H1 (cell line): ENCODE results near the gene METTL5. TPM values are rescaled to one million over a fixed set of nuclear protein-coding genes. Genes with fewer than 3 reads are reported as not detected.
A peak's percentile ranks its signal among the peaks of the same experiment; 100 is the strongest.

Source experiments
- CTCF ChIA-PET: fragments of 300-600 bp; sonication (Branson Sonifier 250); formaldehyde crosslinking; loops from one replicate; lab custom pipeline; 2021; ENCODE audit not compliant: partially characterized antibody; lab: Charles Lee
- POLR2A ChIA-PET: fragments of 300-600 bp; sonication (Branson Sonifier 250); formaldehyde crosslinking; loops from one replicate; lab custom pipeline; 2021; ENCODE audit warnings: inconsistent platforms; ENCODE audit not compliant: partially characterized antibody; lab: Charles Lee
- DNase-seq, 2 experiments: peaks; one replicate each; pipeline versions ENCODE4 v3.0.0 to v3.0.0-alpha.2; 2010 to 2022; ENCODE audit warnings: low spot score in 2 of 2, low read depth in 1 of 2, mixed read lengths in 1 of 2
- FAIRE-seq: peaks from 2 replicates; lab custom pipeline; 2011; peaks lifted over from hg19 to GRCh38; lab: Jason Lieb, UNC
- H2AFZ ChIP-seq: 2 replicates; pipeline ENCODE4 v1.8.1; 2012; ENCODE audit warnings: low read length, inconsistent platforms
- H2AK5ac ChIP-seq: 2 replicates; pipeline ENCODE4 v1.6.1; 2013; ENCODE audit warnings: low read depth, low read length
- H2BK120ac ChIP-seq: replicated peaks from 2 replicates; pipeline ENCODE3; 2013; ENCODE audit warnings: low read depth, low read length, inconsistent platforms
- H2BK12ac ChIP-seq: 2 replicates; pipeline ENCODE4 v1.6.1; 2013; ENCODE audit warnings: low read depth, low read length
- H2BK15ac ChIP-seq: 2 replicates; pipeline ENCODE4 v1.6.1; 2013; ENCODE audit warnings: low read length
- H2BK20ac ChIP-seq: 2 replicates; pipeline ENCODE4 v1.6.1; 2013; ENCODE audit warnings: low read length
- H2BK5ac ChIP-seq: 2 replicates; pipeline ENCODE4 v1.6.1; 2013; ENCODE audit warnings: low read depth, low read length
- H3K14ac ChIP-seq: 2 replicates; pipeline ENCODE4 v1.6.1; 2013; ENCODE audit warnings: inconsistent platforms; ENCODE audit not compliant: insufficient read length
- H3K18ac ChIP-seq: 2 replicates; pipeline ENCODE4 v1.6.1; 2013; ENCODE audit warnings: low read length; ENCODE audit errors: extremely low read depth
- H3K23ac ChIP-seq: 2 replicates; pipeline ENCODE4 v1.6.1; 2013; ENCODE audit warnings: inconsistent platforms; ENCODE audit not compliant: insufficient read length
- H3K23me2 ChIP-seq: 2 replicates; pipeline ENCODE4 v1.6.1; 2013; ENCODE audit warnings: low read depth, low read length
- H3K27ac ChIP-seq: 2 replicates; pipeline ENCODE4 v1.6.1; 2011; ENCODE audit warnings: low read depth, low read length, inconsistent platforms
- H3K27me3 ChIP-seq, 4 experiments: replicated peaks in 1 of 4; 1 replicate in 1 of 4; 2 replicates in 3 of 4; pipeline versions ENCODE4 v1.6.1 to v1.8.1; 2011 to 2013; ENCODE audit warnings: low read length in 3 of 4, mild to moderate bottlenecking in 3 of 4, inconsistent platforms in 2 of 4, mixed read lengths in 2 of 4, moderate library complexity in 1 of 4; ENCODE audit not compliant: control insufficient read depth in 3 of 4, insufficient read depth in 3 of 4; ENCODE audit errors: extremely low read depth in 1 of 4
- H3K36me3 ChIP-seq, 4 experiments: 2 replicates each; pipeline versions ENCODE4 v1.6.1 to v1.8.1; 2011 to 2013; ENCODE audit warnings: mild to moderate bottlenecking in 4 of 4, low read length in 3 of 4, moderate library complexity in 2 of 4, control low read depth in 1 of 4, inconsistent platforms in 1 of 4; ENCODE audit not compliant: insufficient read depth in 4 of 4, control insufficient read depth in 2 of 4
- H3K4ac ChIP-seq: replicated peaks from 2 replicates; pipeline ENCODE3; 2013; ENCODE audit warnings: low read length, low read depth, mixed read lengths, inconsistent platforms; ENCODE audit not compliant: insufficient read length
- H3K4me1 ChIP-seq, 4 experiments: replicated peaks in 1 of 4; 1 replicate in 1 of 4; 2 replicates in 3 of 4; pipeline versions ENCODE4 v1.6.1 to v1.8.1; 2011 to 2013; ENCODE audit warnings: low read length in 3 of 4, inconsistent platforms in 2 of 4, mixed read lengths in 1 of 4; ENCODE audit not compliant: insufficient read depth in 4 of 4, control insufficient read depth in 3 of 4
- H3K4me2 ChIP-seq, 2 experiments: 2 replicates each; pipeline versions ENCODE4 v1.6.1 to v1.8.1; 2011 to 2013; ENCODE audit warnings: low read depth in 2 of 2, low read length in 2 of 2, control low read depth in 1 of 2, inconsistent platforms in 1 of 2, mild to moderate bottlenecking in 1 of 2; ENCODE audit not compliant: insufficient read depth in 1 of 2
- H3K4me3 ChIP-seq, 4 experiments: fragments of 200-600, 300-600 bp in 1 of 4; sonication (generic), shearing (Covaris generic), sonication (Bioruptor Twin) in 1 of 4; 2 replicates each; pipeline versions ENCODE4 v1.5.1 to v1.8.1; 2011 to 2016; ENCODE audit warnings: low read length in 4 of 4, low read depth in 3 of 4, control low read depth in 2 of 4, inconsistent platforms in 2 of 4, mild to moderate bottlenecking in 2 of 4, mixed read lengths in 1 of 4, moderate library complexity in 1 of 4; ENCODE audit not compliant: insufficient read depth in 2 of 4; ENCODE audit errors: extremely low read depth in 1 of 4
- H3K56ac ChIP-seq: replicated peaks from 2 replicates; pipeline ENCODE3; 2013; ENCODE audit warnings: low read depth, mild to moderate bottlenecking, mixed read lengths, low read length, inconsistent platforms; ENCODE audit not compliant: insufficient read length
- H3K79me1 ChIP-seq: 2 replicates; pipeline ENCODE4 v1.6.1; 2013; ENCODE audit warnings: low read depth, low read length, control low read depth
- H3K79me2 ChIP-seq, 2 experiments: 2 replicates each; pipeline versions ENCODE4 v1.6.1 to v1.8.1; 2012 to 2013; ENCODE audit warnings: low read length in 2 of 2, mild to moderate bottlenecking in 2 of 2, inconsistent platforms in 1 of 2; ENCODE audit not compliant: insufficient read depth in 2 of 2, control insufficient read depth in 1 of 2
- H3K9ac ChIP-seq, 4 experiments: replicated peaks in 1 of 4; 1 replicate in 1 of 4; 2 replicates in 3 of 4; pipeline versions ENCODE4 v1.6.1 to v1.8.1; 2011 to 2013; ENCODE audit warnings: low read depth in 3 of 4, low read length in 3 of 4, control low read depth in 2 of 4, mild to moderate bottlenecking in 2 of 4, moderate library complexity in 2 of 4, inconsistent platforms in 1 of 4; ENCODE audit errors: extremely low read depth in 1 of 4
- H3K9me3 ChIP-seq, 2 experiments: 2 replicates each; pipeline versions ENCODE4 v1.6.1 to v1.8.1; 2012 to 2013; ENCODE audit warnings: mild to moderate bottlenecking in 2 of 2, moderate library complexity in 2 of 2, control low read depth in 1 of 2, inconsistent platforms in 1 of 2, low read depth in 1 of 2, low read length in 1 of 2, mixed read lengths in 1 of 2; ENCODE audit not compliant: insufficient read depth in 2 of 2
- H4K20me1 ChIP-seq, 2 experiments: replicated peaks in 1 of 2; 2 replicates each; pipeline versions ENCODE3 to v1.8.1; 2011 to 2013; ENCODE audit warnings: inconsistent platforms in 2 of 2, low read length in 2 of 2, mild to moderate bottlenecking in 1 of 2; ENCODE audit not compliant: insufficient read depth in 2 of 2, control insufficient read depth in 1 of 2
- H4K5ac ChIP-seq: 2 replicates; pipeline ENCODE4 v1.6.1; 2013; ENCODE audit warnings: low read length, low read depth, mixed read lengths, inconsistent platforms; ENCODE audit not compliant: insufficient read length
- H4K8ac ChIP-seq: 2 replicates; pipeline ENCODE4 v1.8.0; 2013; ENCODE audit warnings: mild to moderate bottlenecking, moderate library complexity, low read length, inconsistent platforms; ENCODE audit not compliant: insufficient read depth; ENCODE audit errors: extremely low read depth
- H4K91ac ChIP-seq: replicated peaks from 2 replicates; pipeline ENCODE3; 2013; ENCODE audit warnings: low read length, mixed read lengths, inconsistent platforms; ENCODE audit not compliant: insufficient read length
- ASH2L ChIP-seq: fragments of 200-600, 300-600 bp; sonication (generic); IDR thresholded peaks from one replicate; pipeline ENCODE4 v1.7.1; 2017; ENCODE audit warnings: low read length
- CEBPB ChIP-seq: IDR thresholded peaks from 2 replicates; pipeline ENCODE4 v1.6.1; 2012; ENCODE audit warnings: low read depth, low read length
- CHD1 ChIP-seq: IDR thresholded peaks from 2 replicates; pipeline ENCODE4 v1.6.1; 2012; ENCODE audit warnings: low read depth, low read length, improper control_type of control experiment
- HDAC2 ChIP-seq, 2 experiments: fragments of 300-600 bp in 1 of 2; sonication (generic) in 1 of 2; IDR thresholded peaks; 2 replicates each; pipeline ENCODE4 v1.6.1; 2011 to 2012; ENCODE audit warnings: low read depth in 2 of 2, low read length in 2 of 2, mild to moderate bottlenecking in 2 of 2, moderate library complexity in 2 of 2, borderline replicate concordance in 1 of 2, inconsistent platforms in 1 of 2
- KDM4A ChIP-seq: IDR thresholded peaks from one replicate; pipeline ENCODE4 v1.7.1; 2012; ENCODE audit warnings: low read depth, mild to moderate bottlenecking, moderate library complexity, low read length, inconsistent platforms; ENCODE audit not compliant: severe bottlenecking
- PHF8 ChIP-seq: fragments of 200-600 bp; sonication (generic); conservative IDR thresholded peaks from 2 replicates; pipeline ENCODE4 v1.7.1; 2012; ENCODE audit warnings: low read depth, mild to moderate bottlenecking, inconsistent platforms, low read length, moderate library complexity
- POLR2AphosphoS5 ChIP-seq: IDR thresholded peaks from 2 replicates; pipeline ENCODE4 v1.6.1; 2011; ENCODE audit warnings: low read depth, low read length
- SIN3A ChIP-seq, 2 experiments: IDR thresholded peaks in 1 of 2; conservative IDR thresholded peaks in 1 of 2; 2 replicates each; pipeline ENCODE4 v1.6.1; 2011 to 2012; ENCODE audit warnings: low read length in 2 of 2, improper control_type of control experiment in 1 of 2, low read depth in 1 of 2, mild to moderate bottlenecking in 1 of 2
- TAF7 ChIP-seq: optimal IDR thresholded peaks from 2 replicates; pipeline ENCODE3; 2011; ENCODE audit warnings: low read depth, mild to moderate bottlenecking, inconsistent platforms, low read length, moderate library complexity, borderline replicate concordance
- TEAD4 ChIP-seq: IDR thresholded peaks from 2 replicates; pipeline ENCODE4 v1.6.1; 2012; ENCODE audit warnings: low read depth, low read length, inconsistent platforms, mixed read lengths
- WGBS, 2 experiments: shearing (Covaris generic) in 1 of 2; methylation state at CpG; one replicate each; pipeline versions ENCODE4 v1.1.6 to v1.1.7; 2013 to 2015; ENCODE audit warnings: low lambda C conversion rate in 2 of 2, mixed read lengths in 2 of 2, inconsistent platforms in 1 of 2, low coverage in 1 of 2, missing lambda C conversion rate in 1 of 2; ENCODE audit not compliant: insufficient replicate concordance in 2 of 2, insufficient coverage in 1 of 2, insufficient read length in 1 of 2; ENCODE audit errors: extremely low coverage in 1 of 2, missing lambda C conversion rate in 1 of 2; 5-methylcytosine and 5-hydroxymethylcytosine counted together
- polyA plus RNA-seq, 7 experiments: library from polyadenylated mRNA; depleted of rRNA in 3 of 7; stranded (reverse) in 5 of 7; unstranded in 2 of 7; fragments of >200 nt in 5 of 7; fragments of 200-250 nt in 2 of 7; gene quantifications; 1 replicate in 5 of 7; 2 replicates in 1 of 7; 4 replicates in 1 of 7; pipeline versions ENCODE4 v1.2.1 to v1.2.3, GENCODE V29; 2011 to 2013; ENCODE audit warnings: missing spikeins in 2 of 7, mixed read lengths in 2 of 7
- total RNA-seq: library from RNA; stranded (reverse); fragmentation: NEBNext Ultra II Directional; extraction: Animal tissue kit (Norgen Biotek cat#: 25700); gene quantifications from 2 replicates; pipeline ENCODE4 v1.2.1, GENCODE V29; 2021

METTL5 gene
- total and polyA plus RNA-seq, 2 of the 8 experiments (the other 6 are each of a cell fraction or from before 2014, with no cell fraction given), result 34.5 to 74.1 TPM

DNA sequence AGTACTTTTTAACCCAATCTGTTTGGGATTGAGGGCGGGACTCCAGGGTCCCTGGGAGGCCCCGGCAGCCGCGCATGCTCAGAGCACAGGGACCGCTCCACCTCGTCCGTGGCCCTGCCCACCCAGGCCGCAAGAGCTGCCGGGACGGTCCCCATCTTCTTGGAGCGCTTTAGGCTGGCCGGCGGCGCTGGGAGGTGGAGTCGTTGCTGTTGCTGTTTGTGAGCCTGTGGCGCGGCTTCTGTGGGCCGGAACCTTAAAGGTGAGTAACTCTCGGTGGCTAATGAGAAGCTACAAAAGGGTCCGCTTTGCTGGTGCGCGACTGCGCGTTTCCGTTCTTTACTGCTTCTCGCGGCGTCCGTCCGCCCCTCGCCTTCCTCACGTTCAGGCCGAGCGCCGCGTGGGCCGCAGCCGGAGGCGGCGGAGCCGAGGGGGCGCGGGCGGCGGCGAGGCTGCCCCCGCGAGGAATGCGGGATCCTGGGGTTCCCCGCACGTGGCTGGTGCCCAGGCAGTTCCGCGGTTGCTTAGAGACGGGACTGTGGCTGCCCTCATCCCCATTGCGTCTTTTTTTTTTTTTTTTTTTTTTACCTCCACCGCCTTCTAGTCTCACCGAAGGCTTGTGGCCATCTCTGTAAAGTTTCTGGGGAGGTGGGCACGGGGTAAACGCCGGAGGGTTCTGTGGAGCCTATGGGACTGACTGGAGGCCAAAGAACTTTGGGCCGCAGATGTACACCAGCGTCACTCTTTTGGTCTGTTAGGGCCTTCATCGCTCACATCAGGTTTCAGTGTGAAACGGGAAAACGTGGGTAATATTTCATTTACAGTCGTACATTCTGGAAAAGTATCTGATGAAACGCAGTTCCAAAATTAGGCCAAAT is 25.8 kb downstream of the METTL5 start, which contains the start of gene SSB:
TSS of gene SSB (plus strand) at position 154 of the 875 bp plus-strand sequence. CDS start 2,090 bp downstream, outside the sequence.
- FAIRE-seq (no peak), DNase-seq (peak; percentile 80 to 93)
- Histone ChIP-seq H2BK12ac (no peak within 1 kb of the TSS), H3K79me2 (peaks cover 9 to 49% of the 10 kb centered on the region in 2 experiments), H3K27ac (peak within 1 kb of the TSS; percentile 90), H2BK5ac (peak within 1 kb of the TSS; percentile 58), H2BK20ac (no peak within 1 kb of the TSS), H3K56ac (peak within 1 kb of the TSS; percentile 70), H3K79me1 (no peaks in the 10 kb centered on the region), H3K9ac (peak within 1 kb of the TSS; percentile 82 to 88 (median 84)), H4K91ac (peak within 1 kb of the TSS; percentile 77), H4K5ac (peak within 1 kb of the TSS; percentile 86), H3K36me3 (peaks cover 0 to 32% (median 6%) of the 10 kb centered on the region in 4 experiments; a peak in 5 of 8 replicates), H2BK15ac (no peak within 1 kb of the TSS), H3K23me2 (peaks cover 5% of the 10 kb centered on the region; the same call in 1 of the 2 replicates), H3K9me3 (no peaks in the 10 kb centered on the region), H3K18ac (peak within 1 kb of the TSS; percentile 84), H3K4me3 (peak within 1 kb of the TSS; percentile 76 to 96 (median 88)), H4K8ac (peak within 1 kb of the TSS; percentile 88), H4K20me1 (peaks cover 0 to 2% of the 10 kb centered on the region in 2 experiments), H3K23ac (no peak within 1 kb of the TSS), H3K4me1 (peaks cover 0 to 7% (median 2%) of the 10 kb centered on the region in 4 experiments; a peak in 4 of 7 replicates), H3K14ac (no peak within 1 kb of the TSS), H3K4me2 (peak within 1 kb of the TSS; percentile 74 to 90), H2BK120ac (no peak within 1 kb of the TSS), H3K27me3 (peaks cover 0 to 2% (median 0%) of the 10 kb centered on the region in 4 experiments; a peak in 1 of 7 replicates), H2AK5ac (no peak within 1 kb of the TSS), H2AFZ (peak within 1 kb of the TSS; percentile 28; the same call in 1 of the 2 replicates), H3K4ac (no peak within 1 kb of the TSS)
- 1% methylated on average over 66 of the region's 67 CpGs; no CpG with 5 or more reads in 1 of the 2 experiments for WGBS, 2 experiments
- POLR2A ChIA-PET, result interaction anchor here (0.7 to 2.8 kb wide), 9 partner anchors 9 to 1935 kb away, joined by 3 to 18 read pairs (median 3); partner anchors contain the start of gene UBR3
- CTCF ChIA-PET, result no interaction called here
- TF ChIP-seq CEBPB, result no peak
- TF ChIP-seq TAF7, result peak; percentile 32
- peak; percentile 90 for TF ChIP-seq PHF8
- peak; percentile 84 for TF ChIP-seq POLR2AphosphoS5
- peak; percentile 73 to 81; a peak in 3 of 4 replicates for TF ChIP-seq SIN3A (conservative IDR thresholded peaks at IDR 0.05 in 1 of 2, IDR thresholded peaks at IDR 0.05 in 1 of 2; ENCODE audit: low read depth in 1 of 2, low read length in 2 of 2)
- peak in 1 of 2 experiments; percentile 58; a peak in 1 of 4 replicates for TF ChIP-seq HDAC2 (IDR thresholded peaks at IDR 0.05; ENCODE audit: borderline replicate concordance in 1 of 2, low read depth in 2 of 2, low read length in 2 of 2)
- TF ChIP-seq CHD1, result 0 out of 2 replicates have a peak, but pooled peaks have one; percentile 14
- peak; percentile 68; the same call in 1 of the 2 replicates for TF ChIP-seq TEAD4
- TF ChIP-seq KDM4A, result peak; percentile 43
- peak; percentile 88 for TF ChIP-seq ASH2L
